CD8-positive, alpha-beta memory T cell (primary cell): ENCODE data around the gene NAXD. TPM values are rescaled to one million over a fixed set of nuclear protein-coding genes. Genes with fewer than 3 reads are reported as not detected.

ENCODE experiments used
- CTCF ChIA-PET: fragments of 350-600 bp; sonication (Branson Sonifier 250); formaldehyde crosslinking; loops from one replicate; lab custom pipeline; 2021; ENCODE audit warnings: antibody characterized with exemption; lab: Charles Lee
- POLR2A ChIA-PET: fragments of 350-600 bp; sonication (Branson Sonifier 250); formaldehyde crosslinking; loops from one replicate; lab custom pipeline; 2021; ENCODE audit warnings: antibody characterized with exemption; lab: Charles Lee
- DNase-seq, 5 donors: peaks; one replicate each; pipeline versions ENCODE4 v3.0.0 to v3.0.0-alpha.2; 2020 to 2022; ENCODE audit warnings: mixed read lengths in 1 of 5
- H3K27ac ChIP-seq: one replicate; pipeline ENCODE4 v1.7.0; 2013; ENCODE audit warnings: low read depth, mild to moderate bottlenecking, low read length, moderate library complexity
- H3K27me3 ChIP-seq: 2 replicates; pipeline ENCODE4 v1.7.0; 2013; ENCODE audit warnings: low read length, mild to moderate bottlenecking; ENCODE audit not compliant: insufficient read depth, poor library complexity, severe bottlenecking
- H3K36me3 ChIP-seq: 2 replicates; pipeline ENCODE4 v1.7.0; 2013; ENCODE audit warnings: mild to moderate bottlenecking, low read length, moderate library complexity; ENCODE audit not compliant: insufficient read depth
- H3K4me1 ChIP-seq: 2 replicates; pipeline ENCODE4 v1.7.0; 2013; ENCODE audit warnings: mild to moderate bottlenecking, low read length, moderate library complexity; ENCODE audit not compliant: insufficient read depth
- H3K4me3 ChIP-seq: 2 replicates; pipeline ENCODE4 v1.7.0; 2013; ENCODE audit warnings: mild to moderate bottlenecking, low read length
- H3K9me3 ChIP-seq: 2 replicates; pipeline ENCODE4 v1.7.0; 2013; ENCODE audit warnings: mild to moderate bottlenecking, low read length
- H3K27ac Mint-ChIP-seq, 8 donors: one replicate each; pipeline ENCODE4 v1.8.0; 2020 to 2021; ENCODE audit warnings: mixed read lengths in 8 of 8, mild to moderate bottlenecking in 6 of 8, inconsistent platforms in 3 of 8, moderate library complexity in 3 of 8
- H3K27me3 Mint-ChIP-seq, 2 donors: one replicate each; pipeline ENCODE4 v1.8.0; 2020 to 2021; ENCODE audit warnings: mixed read lengths in 2 of 2, mild to moderate bottlenecking in 1 of 2, moderate library complexity in 1 of 2
- H3K36me3 Mint-ChIP-seq, 3 donors: one replicate each; pipeline ENCODE4 v1.8.0; 2020 to 2021; ENCODE audit warnings: mixed read lengths in 3 of 3, inconsistent platforms in 1 of 3, mild to moderate bottlenecking in 1 of 3
- H3K4me1 Mint-ChIP-seq, 3 donors: one replicate each; pipeline ENCODE4 v1.8.0; 2020 to 2021; ENCODE audit warnings: mixed read lengths in 3 of 3, inconsistent platforms in 1 of 3, mild to moderate bottlenecking in 1 of 3
- H3K4me3 Mint-ChIP-seq, 7 donors: one replicate each; pipeline ENCODE4 v1.8.0; 2020 to 2021; ENCODE audit warnings: mixed read lengths in 7 of 7, mild to moderate bottlenecking in 6 of 7, moderate library complexity in 4 of 7, inconsistent platforms in 2 of 7
- H3K9me3 Mint-ChIP-seq, 5 donors: one replicate each; pipeline ENCODE4 v1.8.0; 2020 to 2022; ENCODE audit warnings: mixed read lengths in 5 of 5, mild to moderate bottlenecking in 3 of 5, moderate library complexity in 2 of 5, inconsistent platforms in 1 of 5
- polyA plus RNA-seq: library from polyadenylated mRNA; unstranded; fragments of 300-500 nt; fragmentation: Illumina TruSeq; gene quantifications from one replicate; pipeline ENCODE4 v1.2.3, GENCODE V29; 2021
- total RNA-seq, 2 experiments: library from RNA; stranded (reverse); gene quantifications; one replicate each; pipeline ENCODE4 v1.2.3, GENCODE V29; 2021

NAXD gene
- total and polyA plus RNA-seq, 3 experiments from 2014 or later: 17.0 to 20.7 (median 19.9) TPM

DNA sequence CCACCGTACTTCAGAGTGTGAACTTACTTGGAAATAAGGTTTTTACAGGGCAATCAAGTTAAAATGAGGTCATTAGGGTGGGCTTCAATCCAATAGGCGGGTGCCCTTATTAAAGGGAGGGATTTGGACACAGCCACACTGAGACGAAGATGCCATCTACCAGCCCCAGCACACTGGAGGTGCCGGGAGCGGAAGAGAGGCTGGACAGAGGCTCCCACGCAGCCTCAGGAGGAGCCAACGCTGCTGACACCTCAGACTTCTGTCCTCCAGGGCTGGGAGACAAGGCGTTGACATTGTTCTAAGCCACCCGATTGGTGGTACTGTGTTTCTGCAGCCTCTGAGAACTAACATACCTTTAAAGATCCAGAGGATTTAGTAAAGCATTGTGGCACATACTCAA lies 41.2 kb upstream of the NAXD start:
- ChIA-PET POLR2A (no interaction called here), CTCF (no interaction called here)
- Histone ChIP-seq H3K36me3 (no peaks in the 10 kb centered on the region), H3K27ac (no peak overlapping the region), H3K4me3 (no peak overlapping the region), H3K4me1 (no peaks in the 10 kb centered on the region), H3K9me3 (no peaks in the 10 kb centered on the region), H3K27me3 (peaks cover 5% of the 10 kb centered on the region)
- Mint-ChIP-seq H3K27me3 (peaks cover 23 to 64% of the 10 kb centered on the region in 2 donors), H3K27ac (no peak overlapping the region), H3K4me3 (no peak overlapping the region), H3K36me3 (no peaks in the 10 kb centered on the region), H3K4me1 (peaks cover 8 to 12% (median 8%) of the 10 kb centered on the region in 3 donors), H3K9me3 (no peaks in the 10 kb centered on the region)
- no peak for DNase-seq

DNA sequence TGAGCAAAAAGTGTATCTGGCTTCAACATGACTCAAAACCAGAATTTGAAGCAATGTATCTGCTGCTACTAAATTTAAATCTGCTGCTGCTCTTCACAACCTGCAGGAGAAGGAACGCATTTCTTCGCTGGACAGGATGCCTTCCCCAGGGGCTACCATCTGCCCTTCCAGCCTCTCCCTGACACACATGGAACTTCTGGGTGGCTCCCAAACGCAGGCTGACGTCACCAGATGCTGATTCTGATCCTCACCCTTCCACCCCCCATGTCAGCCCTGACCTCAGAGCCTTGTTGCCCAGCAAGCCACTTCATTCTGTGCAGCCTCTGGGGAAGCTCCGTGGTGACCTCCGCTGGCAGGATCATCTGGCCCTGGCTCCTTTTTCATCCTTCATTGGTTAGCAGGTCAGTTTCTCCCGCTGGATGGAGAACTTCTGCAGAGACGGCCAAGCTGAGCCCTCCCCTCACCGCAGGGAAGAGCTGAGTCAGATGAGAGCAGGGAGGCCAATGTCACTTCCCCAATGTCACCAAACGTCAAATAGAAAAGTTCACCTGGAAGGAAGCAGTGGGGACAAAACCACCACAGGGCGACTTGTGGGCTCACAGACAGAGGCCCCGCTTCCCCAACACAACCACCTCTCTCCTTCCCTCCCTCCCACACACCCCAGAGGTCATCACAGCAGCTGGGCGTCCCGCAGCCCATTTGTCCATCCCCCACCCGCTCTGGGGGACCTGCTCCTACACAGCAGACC lies 39.8 kb upstream of the NAXD start:
- POLR2A ChIA-PET: no interaction called here
- no peak for DNase-seq
- no peaks in the 10 kb centered on the region for H3K36me3 Mint-ChIP-seq
- Histone ChIP-seq H3K9me3 (no peaks in the 10 kb centered on the region), H3K27me3 (peaks cover 5% of the 10 kb centered on the region), H3K4me3 (no peak overlapping the region), H3K4me1 (no peaks in the 10 kb centered on the region), H3K27ac (no peak overlapping the region), H3K36me3 (no peaks in the 10 kb centered on the region)
- H3K4me1 Mint-ChIP-seq: peaks cover 8 to 12% (median 8%) of the 10 kb centered on the region in 3 donors
- no peaks in the 10 kb centered on the region for H3K9me3 Mint-ChIP-seq
- CTCF ChIA-PET: no interaction called here
- peaks cover 21 to 61% of the 10 kb centered on the region in 2 donors for H3K27me3 Mint-ChIP-seq
- H3K27ac Mint-ChIP-seq: peak overlapping the region in 3 of 8 donors; percentile 6 to 50 (median 17)
- no peak overlapping the region for H3K4me3 Mint-ChIP-seq

- Mint-ChIP-seq H3K9me3 (no peaks in the 10 kb centered on the region), H3K4me3 (no peak overlapping the region), H3K4me1 (peaks cover 8 to 12% (median 8%) of the 10 kb centered on the region in 3 donors), H3K27ac (no peak overlapping the region), H3K27me3 (peaks cover 24 to 61% of the 10 kb centered on the region in 2 donors), H3K36me3 (no peaks in the 10 kb centered on the region)
- Histone ChIP-seq H3K4me3 (no peak overlapping the region), H3K27ac (no peak overlapping the region), H3K9me3 (no peaks in the 10 kb centered on the region), H3K4me1 (no peaks in the 10 kb centered on the region), H3K36me3 (no peaks in the 10 kb centered on the region), H3K27me3 (peaks cover 5% of the 10 kb centered on the region)
- ChIA-PET POLR2A (no interaction called here), CTCF (no interaction called here)
- DNase-seq: no peak
Measured at GRCh38 chr13:110576070-110576394, 39.3 kb upstream of the NAXD start.

DNA sequence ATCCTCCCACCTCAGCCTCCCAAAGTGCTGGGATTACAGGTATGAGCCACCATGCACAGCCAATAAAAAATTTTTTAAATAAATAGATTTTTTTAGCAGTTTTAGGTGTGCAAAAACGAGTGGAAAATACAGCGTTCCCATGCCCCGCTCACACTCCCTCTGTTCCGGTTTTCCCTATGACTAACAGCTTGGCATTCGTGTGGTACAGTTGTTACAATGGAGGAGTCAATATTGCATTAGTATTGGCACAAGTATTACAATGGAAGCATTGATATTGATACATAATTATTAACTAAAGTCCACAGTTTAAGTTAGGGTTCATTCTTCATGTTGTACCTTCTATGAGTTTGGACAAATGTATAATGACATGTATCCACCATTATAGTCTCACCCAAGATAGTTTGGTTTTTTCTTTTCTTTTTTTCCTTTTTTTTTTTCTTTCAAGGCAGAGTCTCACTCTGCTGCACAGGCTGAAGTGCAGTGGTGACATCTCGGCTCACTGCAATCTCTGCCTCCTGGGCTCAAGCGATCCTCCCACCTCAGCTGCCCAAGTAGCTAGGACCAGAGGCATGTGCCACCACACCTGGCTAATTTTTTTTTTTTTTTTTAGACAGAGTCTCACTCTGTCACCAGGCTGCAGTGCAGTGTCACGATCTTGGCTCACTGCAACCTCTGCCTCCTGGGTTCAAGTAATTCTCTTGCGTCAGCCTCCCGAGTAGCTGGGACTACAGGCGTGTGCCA lies 38.4 kb upstream of the NAXD start:
- no peak overlapping the region for H3K27ac ChIP-seq
- POLR2A ChIA-PET: no interaction called here
- no peaks in the 10 kb centered on the region for H3K9me3 Mint-ChIP-seq
- peaks cover 5% of the 10 kb centered on the region for H3K27me3 ChIP-seq
- H3K4me3 ChIP-seq: no peak overlapping the region
- no peaks in the 10 kb centered on the region for H3K9me3 ChIP-seq
- no peaks in the 10 kb centered on the region for H3K36me3 ChIP-seq
- H3K4me1 ChIP-seq: no peaks in the 10 kb centered on the region
- H3K36me3 Mint-ChIP-seq: no peaks in the 10 kb centered on the region
- DNase-seq: no peak
- H3K4me3 Mint-ChIP-seq: no peak overlapping the region
- CTCF ChIA-PET: no interaction called here
- H3K27me3 Mint-ChIP-seq: peaks cover 26 to 60% of the 10 kb centered on the region in 2 donors
- peaks cover 8 to 12% (median 8%) of the 10 kb centered on the region in 3 donors for H3K4me1 Mint-ChIP-seq
- H3K27ac Mint-ChIP-seq: no peak overlapping the region

GRCh38 chr13:110578363-110578762 lies 37.0 kb upstream of the NAXD start:
- POLR2A ChIA-PET: no interaction called here

DNA sequence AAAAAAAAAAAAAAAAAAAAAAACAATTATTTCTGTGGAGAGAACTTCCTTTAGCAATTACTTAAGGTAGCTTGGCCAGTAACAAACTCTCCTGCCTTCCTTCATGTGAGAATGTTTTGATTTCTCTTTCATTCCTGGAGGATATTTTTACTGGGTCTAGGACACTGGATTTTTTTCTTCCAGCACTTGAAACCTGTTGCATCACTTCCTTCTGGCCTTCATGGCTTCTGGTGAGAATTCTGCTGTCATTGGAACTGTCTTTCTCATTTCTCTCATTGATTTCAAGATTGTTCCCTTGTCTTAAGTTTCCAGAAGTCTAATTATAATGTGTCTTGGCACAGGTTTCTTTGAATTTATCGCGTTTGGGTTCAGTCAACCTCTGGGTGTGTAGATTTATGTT lies 34.5 kb upstream of the NAXD start:
- peaks cover 2 to 4% (median 4%) of the 10 kb centered on the region in 3 donors for H3K4me1 Mint-ChIP-seq
- Histone ChIP-seq H3K4me3 (no peak overlapping the region), H3K36me3 (no peaks in the 10 kb centered on the region), H3K27me3 (no peaks in the 10 kb centered on the region), H3K27ac (no peak overlapping the region), H3K4me1 (no peaks in the 10 kb centered on the region), H3K9me3 (no peaks in the 10 kb centered on the region)
- H3K27ac Mint-ChIP-seq: peak overlapping the region in 2 of 8 donors; percentile 13 to 61
- no peaks in the 10 kb centered on the region for H3K36me3 Mint-ChIP-seq
- ChIA-PET POLR2A (no interaction called here), CTCF (interaction anchor here (1.4 kb wide), 1 partner anchor 13 kb away, joined by 3 read pairs; no protein-coding TSS in a partner anchor)
- no peak for DNase-seq
- H3K9me3 Mint-ChIP-seq: no peaks in the 10 kb centered on the region
- H3K27me3 Mint-ChIP-seq: peaks cover 18 to 68% of the 10 kb centered on the region in 2 donors
- no peak overlapping the region for H3K4me3 Mint-ChIP-seq

More at GRCh38 chr13:110578363-110578762, 37.0 kb upstream of the NAXD start:
- no peaks in the 10 kb centered on the region for H3K9me3 ChIP-seq
- Mint-ChIP-seq H3K4me1 (peaks cover 8 to 12% (median 8%) of the 10 kb centered on the region in 3 donors), H3K4me3 (no peak overlapping the region), H3K9me3 (no peaks in the 10 kb centered on the region), H3K36me3 (no peaks in the 10 kb centered on the region), H3K27me3 (peaks cover 24 to 69% of the 10 kb centered on the region in 2 donors), H3K27ac (no peak overlapping the region)
- H3K36me3 ChIP-seq: no peaks in the 10 kb centered on the region
- H3K4me3 ChIP-seq: no peak overlapping the region
- CTCF ChIA-PET: no interaction called here
- no peak for DNase-seq
- H3K4me1 ChIP-seq: no peaks in the 10 kb centered on the region
- H3K27me3 ChIP-seq: peaks cover 5% of the 10 kb centered on the region
- H3K27ac ChIP-seq: no peak overlapping the region

DNA sequence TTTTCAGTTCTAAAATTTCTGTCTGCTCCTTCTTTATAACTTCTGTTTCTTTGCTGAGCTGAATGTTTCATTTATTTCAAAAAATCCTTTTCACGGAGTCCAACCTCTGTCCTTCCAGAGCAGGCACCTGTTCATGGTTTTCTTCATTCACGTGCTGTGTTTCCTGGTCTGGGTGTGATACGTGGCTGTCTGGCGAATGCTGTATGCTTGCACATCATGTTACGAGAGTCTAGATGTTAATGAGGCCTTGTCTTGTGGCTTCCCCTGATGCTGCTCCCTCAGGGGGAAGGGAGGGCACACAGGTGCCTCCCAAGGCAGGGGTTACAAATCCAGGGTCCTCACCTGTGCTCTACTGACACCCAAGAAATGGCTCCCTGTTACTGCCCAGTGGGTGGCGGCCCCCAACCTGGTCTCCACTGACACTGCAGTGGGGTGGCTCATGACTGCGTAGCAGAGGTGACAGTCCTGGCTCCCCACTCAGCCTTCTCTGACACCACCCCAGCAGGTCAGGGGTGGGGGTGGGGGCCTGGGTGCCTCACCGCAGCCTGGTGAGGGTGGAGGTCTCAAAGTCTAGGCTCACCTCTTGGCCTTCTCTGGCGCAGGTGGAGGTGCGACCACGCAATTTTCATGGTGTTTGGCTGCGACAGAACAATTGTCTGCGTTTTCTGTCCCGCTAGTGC lies 33.7 kb upstream of the NAXD start:
- H3K27ac ChIP-seq: no peak overlapping the region
- no peaks in the 10 kb centered on the region for H3K27me3 ChIP-seq
- ChIA-PET POLR2A (no interaction called here), CTCF (interaction anchor here (1.4 kb wide), 1 partner anchor 12 kb away, joined by 3 read pairs; no protein-coding TSS in a partner anchor)
- Mint-ChIP-seq H3K4me1 (no peaks in the 10 kb centered on the region), H3K9me3 (no peaks in the 10 kb centered on the region), H3K27ac (no peak overlapping the region), H3K36me3 (no peaks in the 10 kb centered on the region), H3K4me3 (no peak overlapping the region), H3K27me3 (peaks cover 19 to 67% of the 10 kb centered on the region in 2 donors)
- H3K4me1 ChIP-seq: no peaks in the 10 kb centered on the region
- no peaks in the 10 kb centered on the region for H3K9me3 ChIP-seq
- no peaks in the 10 kb centered on the region for H3K36me3 ChIP-seq
- H3K4me3 ChIP-seq: no peak overlapping the region
- no peak for DNase-seq
